H9 (cell line): Measurements from ENCODE around the gene DIPK1B. TPM values are rescaled to one million over a fixed set of nuclear protein-coding genes. Genes with fewer than 3 reads are reported as not detected.

Experiments used
- DNase-seq: peaks from one replicate; pipeline ENCODE4 v3.0.0-alpha.2; 2017
- H2AFZ ChIP-seq: one replicate; pipeline ENCODE4 v1.6.1; 2013; ENCODE audit warnings: mild to moderate bottlenecking, low read length, control low read depth, moderate library complexity
- H2AK5ac ChIP-seq: 2 replicates; pipeline ENCODE4 v1.6.1; 2013; ENCODE audit warnings: low read length, control low read depth, mixed read lengths; ENCODE audit not compliant: insufficient read length
- H2BK120ac ChIP-seq: one replicate; pipeline ENCODE4 v1.6.1; 2013; ENCODE audit warnings: low read depth, mild to moderate bottlenecking, low read length, control low read depth, inconsistent platforms; ENCODE audit not compliant: poor library complexity, severe bottlenecking
- H2BK12ac ChIP-seq: 2 replicates; pipeline ENCODE4 v1.6.1; 2013; ENCODE audit warnings: low read length, control low read depth, mixed read lengths, low read depth; ENCODE audit not compliant: insufficient read length
- H2BK15ac ChIP-seq: 2 replicates; pipeline ENCODE4 v1.6.1; 2013; ENCODE audit warnings: low read depth, low read length, control low read depth
- H2BK20ac ChIP-seq: one replicate; pipeline ENCODE4 v1.6.1; 2013; ENCODE audit warnings: low read depth, mild to moderate bottlenecking, low read length, control low read depth, inconsistent platforms; ENCODE audit not compliant: poor library complexity, severe bottlenecking
- H2BK5ac ChIP-seq: 2 replicates; pipeline ENCODE4 v1.6.1; 2013; ENCODE audit warnings: low read length, control low read depth, mixed read lengths; ENCODE audit not compliant: insufficient read length
- H3K14ac ChIP-seq: 2 replicates; pipeline ENCODE4 v1.6.1; 2013; ENCODE audit warnings: low read length, control low read depth; ENCODE audit not compliant: insufficient read depth
- H3K18ac ChIP-seq: 2 replicates; pipeline ENCODE4 v1.6.1; 2013; ENCODE audit warnings: low read depth, mild to moderate bottlenecking, mixed read lengths, low read length, control low read depth; ENCODE audit not compliant: insufficient read length
- H3K23ac ChIP-seq: 2 replicates; pipeline ENCODE4 v1.6.1; 2013; ENCODE audit warnings: low read length, control low read depth, mixed read lengths, low read depth; ENCODE audit not compliant: insufficient read length
- H3K23me2 ChIP-seq: 2 replicates; pipeline ENCODE4 v1.6.1; 2013; ENCODE audit warnings: low read depth, mild to moderate bottlenecking, mixed read lengths, low read length, control low read depth; ENCODE audit not compliant: insufficient read length, poor library complexity, severe bottlenecking
- H3K27ac ChIP-seq: 2 replicates; pipeline ENCODE4 v1.5.1; 2013; ENCODE audit warnings: low read length, control low read depth, mixed read lengths, low read depth; ENCODE audit not compliant: insufficient read length
- H3K27me3 ChIP-seq: 2 replicates; pipeline ENCODE4 v1.6.1; 2013; ENCODE audit warnings: low read length, control low read depth, inconsistent platforms; ENCODE audit not compliant: insufficient read depth
- H3K4ac ChIP-seq: 2 replicates; pipeline ENCODE4 v1.6.1; 2013; ENCODE audit warnings: low read depth, mild to moderate bottlenecking, control low read depth, inconsistent platforms, low read length, moderate library complexity
- H3K4me1 ChIP-seq: 2 replicates; pipeline ENCODE4 v1.6.1; 2013; ENCODE audit warnings: low read length, control low read depth, inconsistent platforms; ENCODE audit not compliant: insufficient read depth
- H3K4me2 ChIP-seq: 2 replicates; pipeline ENCODE4 v1.6.1; 2013; ENCODE audit warnings: low read length, control low read depth, mixed read lengths; ENCODE audit not compliant: insufficient read length, insufficient read depth
- H3K56ac ChIP-seq: 2 replicates; pipeline ENCODE4 v1.6.1; 2013; ENCODE audit warnings: low read depth, mild to moderate bottlenecking, mixed read lengths, low read length, control low read depth; ENCODE audit not compliant: insufficient read length
- H3K79me1 ChIP-seq: 2 replicates; pipeline ENCODE4 v1.6.1; 2013; ENCODE audit warnings: low read depth, mild to moderate bottlenecking, moderate library complexity, low read length, control low read depth, inconsistent platforms; ENCODE audit not compliant: insufficient read depth, poor library complexity, severe bottlenecking
- H3K79me2 ChIP-seq: 2 replicates; pipeline ENCODE4 v1.6.1; 2013; ENCODE audit warnings: low read length, control low read depth, inconsistent platforms; ENCODE audit not compliant: insufficient read depth
- H3K9ac ChIP-seq: 2 replicates; pipeline ENCODE4 v1.6.1; 2013; ENCODE audit warnings: low read length, control low read depth, mixed read lengths; ENCODE audit not compliant: insufficient read length; ENCODE audit errors: extremely low read depth
- H3K9me3 ChIP-seq: one replicate; pipeline ENCODE4 v1.6.1; 2013; ENCODE audit warnings: low read depth, low read length, inconsistent platforms; ENCODE audit not compliant: control insufficient read depth
- H3T11ph ChIP-seq: one replicate; pipeline ENCODE4 v1.6.1; 2013; ENCODE audit warnings: mild to moderate bottlenecking, low read length, control low read depth, inconsistent platforms
- H4K20me1 ChIP-seq: one replicate; pipeline ENCODE4 v1.6.1; 2013; ENCODE audit not compliant: control insufficient read depth, insufficient read length, insufficient read depth
- H4K5ac ChIP-seq: 2 replicates; pipeline ENCODE4 v1.6.1; 2013; ENCODE audit warnings: low read depth, mild to moderate bottlenecking, mixed read lengths, low read length, control low read depth; ENCODE audit not compliant: insufficient read length
- H4K8ac ChIP-seq: replicated peaks from 2 replicates; pipeline ENCODE4 v1.6.1; 2013; ENCODE audit warnings: low read length, control low read depth, mixed read lengths, low read depth; ENCODE audit not compliant: insufficient read length
- H4K91ac ChIP-seq: 2 replicates; pipeline ENCODE4 v1.6.1; 2013; ENCODE audit warnings: low read depth, mild to moderate bottlenecking, moderate library complexity, mixed read lengths, low read length, control low read depth; ENCODE audit not compliant: insufficient read length
- H3K27ac Mint-ChIP-seq, 3 experiments: 2 replicates in 2 of 3; 3 replicates in 1 of 3; pipeline ENCODE4 v1.8.0; 2020 to 2021; ENCODE audit warnings: mixed read lengths in 3 of 3, mild to moderate bottlenecking in 1 of 3, moderate library complexity in 1 of 3
- H3K27me3 Mint-ChIP-seq: 2 replicates; pipeline ENCODE4 v1.8.0; 2021; ENCODE audit warnings: low read depth, mild to moderate bottlenecking, moderate library complexity, mixed read lengths
- H3K36me3 Mint-ChIP-seq, 3 experiments: 2 replicates in 2 of 3; 3 replicates in 1 of 3; pipeline ENCODE4 v1.8.0; 2020 to 2021; ENCODE audit warnings: low read depth in 3 of 3, mixed read lengths in 3 of 3; ENCODE audit not compliant: insufficient read depth in 1 of 3
- H3K4me1 Mint-ChIP-seq, 2 experiments: 2 replicates each; pipeline ENCODE4 v1.8.0; 2020; ENCODE audit warnings: mixed read lengths in 2 of 2
- H3K4me3 Mint-ChIP-seq, 2 experiments: 2 replicates in 1 of 2; 3 replicates in 1 of 2; pipeline ENCODE4 v1.8.0; 2020 to 2021; ENCODE audit warnings: mild to moderate bottlenecking in 2 of 2, mixed read lengths in 2 of 2, moderate library complexity in 1 of 2
- H3K9me3 Mint-ChIP-seq, 2 experiments: 2 replicates in 1 of 2; 3 replicates in 1 of 2; pipeline ENCODE4 v1.8.0; 2020; ENCODE audit warnings: mild to moderate bottlenecking in 2 of 2, mixed read lengths in 2 of 2, moderate library complexity in 1 of 2
- CTCF ChIP-seq: fragments of 200-600 bp; sonication (generic); conservative IDR thresholded peaks from 3 replicates; pipeline ENCODE4 v1.8.0; 2021; ENCODE audit warnings: antibody characterized with exemption, mild to moderate bottlenecking
- WGBS: extraction: QIAGEN DNeasy Blood & Tissue Kit; methylation state at CpG from one replicate; pipeline ENCODE4 v1.1.7; 2013; ENCODE audit warnings: missing lambda C conversion rate, low lambda C conversion rate, mixed read lengths; ENCODE audit not compliant: insufficient read length; ENCODE audit errors: extremely low coverage; 5-methylcytosine and 5-hydroxymethylcytosine counted together
- total RNA-seq: library from RNA; stranded (reverse); gene quantifications from 2 replicates; pipeline ENCODE4 v1.2.1, GENCODE V29; 2021

The DIPK1B gene
- total RNA-seq, 1 experiment from 2014 or later, result 40.3 TPM

GRCh38 chr9:136667940-136668760 lies 44.2 kb upstream of the DIPK1B start:
- Histone ChIP-seq H2BK120ac (no peak overlapping the region), H3T11ph (no peak overlapping the region), H3K23ac (no peak overlapping the region), H4K91ac (no peak overlapping the region), H2AFZ (no peak overlapping the region), H3K56ac (no peak overlapping the region), H4K8ac (no peak overlapping the region), H2BK15ac (no peak overlapping the region), H3K18ac (no peak overlapping the region), H2BK5ac (no peak overlapping the region), H3K79me1 (no peaks in the 10 kb centered on the region), H3K4me2 (no peak overlapping the region), H4K5ac (no peak overlapping the region), H2BK12ac (no peak overlapping the region), H2BK20ac (no peak overlapping the region), H3K9ac (no peak overlapping the region), H3K79me2 (no peaks in the 10 kb centered on the region), H3K27me3 (no peaks in the 10 kb centered on the region), H3K4me1 (no peaks in the 10 kb centered on the region), H3K9me3 (no peaks in the 10 kb centered on the region), H3K4ac (no peak overlapping the region), H3K27ac (no peak overlapping the region), H3K14ac (no peak overlapping the region; the same call in 1 of the 2 replicates), H3K23me2 (no peaks in the 10 kb centered on the region), H2AK5ac (no peak overlapping the region), H4K20me1 (peaks cover 4% of the 10 kb centered on the region)
- H3K27me3 Mint-ChIP-seq, result peaks cover 9% of the 10 kb centered on the region
- peaks cover 0 to 4% of the 10 kb centered on the region in 2 experiments; a peak in 1 of 4 replicates for H3K4me1 Mint-ChIP-seq
- DNase-seq, result no peak
- TF ChIP-seq CTCF, result no peak
- H3K27ac Mint-ChIP-seq, result no peak overlapping the region
- WGBS, result no CpG with 5 or more reads among the region's 40 CpGs
- no peak overlapping the region for H3K4me3 Mint-ChIP-seq
- no peaks in the 10 kb centered on the region for H3K9me3 Mint-ChIP-seq
- no peaks in the 10 kb centered on the region for H3K36me3 Mint-ChIP-seq
